Neural cell (in vitro differentiated cells): ENCODE results near the gene IL7R. TPM values are rescaled to one million over a fixed set of nuclear protein-coding genes. Genes with fewer than 3 reads are reported as not detected.

Experiments
- H2AFZ ChIP-seq: fragments of 200-600, 300-800 bp; sonication (generic), shearing (Covaris generic); 2 replicates; pipeline ENCODE4 v1.6.0; 2014; ENCODE audit warnings: low read depth, mild to moderate bottlenecking, antibody characterized with exemption, low read length, moderate library complexity
- H3F3A ChIP-seq: fragments of 200-600 bp; shearing (Covaris generic); 2 replicates; pipeline ENCODE4 v1.6.1; 2016; ENCODE audit warnings: mild to moderate bottlenecking, moderate library complexity, mixed read lengths, antibody characterized with exemption, low read length; ENCODE audit not compliant: insufficient read depth, poor library complexity, severe bottlenecking
- H3K27ac ChIP-seq: fragments of 200-600, 300-800 bp; sonication (generic), shearing (Covaris generic); 2 replicates; pipeline ENCODE4 v1.5.1; 2014; ENCODE audit warnings: mild to moderate bottlenecking, low read length, moderate library complexity
- H3K27me3 ChIP-seq: fragments of 300-800, 200-600 bp; sonication (generic), shearing (Covaris generic); 2 replicates; pipeline ENCODE4 v1.6.0; 2014; ENCODE audit warnings: mild to moderate bottlenecking, low read depth, low read length, moderate library complexity; ENCODE audit not compliant: insufficient read depth
- H3K36me3 ChIP-seq: fragments of 300-800, 200-600 bp; sonication (generic), shearing (Covaris generic); 2 replicates; pipeline ENCODE4 v1.5.1; 2014; ENCODE audit warnings: mild to moderate bottlenecking, antibody characterized with exemption, low read length, moderate library complexity; ENCODE audit not compliant: insufficient read depth
- H3K4me2 ChIP-seq: fragments of 300-800, 200-600 bp; sonication (generic), shearing (Covaris generic); 2 replicates; pipeline ENCODE4 v1.6.0; 2014; ENCODE audit warnings: mild to moderate bottlenecking, low read length
- H3K4me3 ChIP-seq: fragments of 300-800, 200-600 bp; sonication (generic), shearing (Covaris generic); 2 replicates; pipeline ENCODE4 v1.5.1; 2014; ENCODE audit warnings: mild to moderate bottlenecking, low read length, moderate library complexity
- H3K79me2 ChIP-seq: fragments of 200-600 bp; shearing (Covaris generic); replicated peaks from 2 replicates; pipeline ENCODE4 v1.6.0; 2014; ENCODE audit warnings: mild to moderate bottlenecking, low read length, moderate library complexity; ENCODE audit not compliant: insufficient read depth
- H3K9ac ChIP-seq: fragments of 300-800, 200-600 bp; sonication (generic), shearing (Covaris generic); 2 replicates; pipeline ENCODE4 v1.6.1; 2016; ENCODE audit warnings: mild to moderate bottlenecking, low read length, mixed read lengths
- H3K9me2 ChIP-seq: fragments of 200-600 bp; shearing (Covaris generic); 2 replicates; pipeline ENCODE4 v1.6.1; 2016; ENCODE audit warnings: mild to moderate bottlenecking, low read length, mixed read lengths; ENCODE audit not compliant: insufficient read depth
- H3K9me3 ChIP-seq: fragments of 200-600, 300-800 bp; sonication (generic), shearing (Covaris generic); 2 replicates; pipeline ENCODE4 v1.6.1; 2016; ENCODE audit warnings: mild to moderate bottlenecking, mixed run types, low read length, moderate library complexity, mixed read lengths
- H4K20me1 ChIP-seq: fragments of 200-600 bp; shearing (Covaris generic); 2 replicates; pipeline ENCODE4 v1.6.1; 2016; ENCODE audit warnings: mild to moderate bottlenecking, mixed run types; ENCODE audit not compliant: insufficient read depth
- EP300 ChIP-seq: fragments of 450-650 bp; conservative IDR thresholded peaks from 2 replicates; pipeline ENCODE4 v1.6.1; 2014; ENCODE audit warnings: antibody characterized with exemption, mild to moderate bottlenecking, moderate library complexity; ENCODE audit not compliant: poor library complexity, severe bottlenecking
- EZH2 ChIP-seq: fragments of 200-600, 300-800 bp; shearing (Covaris generic), sonication (generic); IDR thresholded peaks from 2 replicates; pipeline ENCODE4 v1.6.1; 2014; ENCODE audit warnings: antibody characterized with exemption, low read length, borderline replicate concordance, mild to moderate bottlenecking; ENCODE audit not compliant: insufficient read depth, poor library complexity, severe bottlenecking
- MXI1 ChIP-seq: fragments of 450-650 bp; conservative IDR thresholded peaks from 2 replicates; pipeline ENCODE4 v1.6.1; 2014; ENCODE audit warnings: antibody characterized with exemption, mild to moderate bottlenecking; ENCODE audit not compliant: poor library complexity, severe bottlenecking
- POLR2AphosphoS5 ChIP-seq: IDR thresholded peaks from 2 replicates; pipeline ENCODE4 v1.6.1; 2012
- RAD21 ChIP-seq: fragments of 450-650 bp; conservative IDR thresholded peaks from 2 replicates; pipeline ENCODE4 v1.6.1; 2014; ENCODE audit warnings: antibody characterized with exemption, mild to moderate bottlenecking, moderate library complexity
- SMC3 ChIP-seq: fragments of 450-650 bp; conservative IDR thresholded peaks from 2 replicates; pipeline ENCODE4 v1.6.1; 2014; ENCODE audit warnings: antibody characterized with exemption, mild to moderate bottlenecking, moderate library complexity; ENCODE audit not compliant: poor library complexity
- TAF1 ChIP-seq: IDR thresholded peaks from 2 replicates; pipeline ENCODE4 v1.6.1; 2012; ENCODE audit warnings: low read depth
- polyA plus RNA-seq: library from polyadenylated mRNA; depleted of rRNA; stranded (reverse); fragments of >200 nt; gene quantifications from 2 replicates; pipeline ENCODE4 v1.2.3, GENCODE V29; 2014
- TF ChIP-seq, protein P1 (sequence below): IDR thresholded peaks from 2 replicates; pipeline ENCODE4 v1.6.1; 2012; ENCODE audit warnings: borderline replicate concordance
- TF ChIP-seq, protein P2 (sequence below): fragments of 450-650 bp; IDR thresholded peaks from 2 replicates; pipeline ENCODE4 v1.5.1; 2014; ENCODE audit warnings: antibody characterized with exemption, mild to moderate bottlenecking, moderate library complexity; ENCODE audit not compliant: poor library complexity, severe bottlenecking

The IL7R gene
- polyA plus RNA-seq, 1 donor from 2014 or later = not detected

DNA sequence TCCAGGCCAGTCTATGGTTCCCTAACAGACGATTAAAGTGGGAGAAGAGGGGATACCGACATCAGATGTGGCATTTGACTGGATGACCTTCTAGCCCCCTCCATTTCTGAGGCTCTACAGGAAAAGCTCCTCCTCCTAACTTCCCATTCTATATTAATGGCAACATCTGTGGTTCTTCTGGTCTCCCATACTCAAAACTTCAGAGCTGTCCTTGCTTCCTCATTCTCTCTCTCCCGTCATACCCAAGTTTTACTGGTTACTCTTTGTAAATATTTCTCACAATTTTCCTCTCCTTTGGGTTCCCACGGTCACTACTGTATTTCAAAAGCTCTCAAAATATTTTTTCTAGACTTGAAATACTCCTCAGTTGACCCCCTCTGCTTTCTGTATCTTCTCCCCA, 36.0 kb upstream of the IL7R start:
- Histone ChIP-seq H3K9me3 (no peaks in the 10 kb centered on the region), H3K4me3 (no peak overlapping the region), H4K20me1 (no peaks in the 10 kb centered on the region), H3K27ac (no peak overlapping the region), H3K9ac (no peak overlapping the region), H3K27me3 (no peaks in the 10 kb centered on the region), H3K9me2 (no peaks in the 10 kb centered on the region), H3K79me2 (no peaks in the 10 kb centered on the region), H2AFZ (no peak overlapping the region), H3K36me3 (no peaks in the 10 kb centered on the region), H3F3A (no peaks in the 10 kb centered on the region), H3K4me2 (no peak overlapping the region)
- TF ChIP-seq EZH2 (no peak), EP300 (no peak), TAF1 (no peak)
- TF ChIP-seq, protein P1, sequence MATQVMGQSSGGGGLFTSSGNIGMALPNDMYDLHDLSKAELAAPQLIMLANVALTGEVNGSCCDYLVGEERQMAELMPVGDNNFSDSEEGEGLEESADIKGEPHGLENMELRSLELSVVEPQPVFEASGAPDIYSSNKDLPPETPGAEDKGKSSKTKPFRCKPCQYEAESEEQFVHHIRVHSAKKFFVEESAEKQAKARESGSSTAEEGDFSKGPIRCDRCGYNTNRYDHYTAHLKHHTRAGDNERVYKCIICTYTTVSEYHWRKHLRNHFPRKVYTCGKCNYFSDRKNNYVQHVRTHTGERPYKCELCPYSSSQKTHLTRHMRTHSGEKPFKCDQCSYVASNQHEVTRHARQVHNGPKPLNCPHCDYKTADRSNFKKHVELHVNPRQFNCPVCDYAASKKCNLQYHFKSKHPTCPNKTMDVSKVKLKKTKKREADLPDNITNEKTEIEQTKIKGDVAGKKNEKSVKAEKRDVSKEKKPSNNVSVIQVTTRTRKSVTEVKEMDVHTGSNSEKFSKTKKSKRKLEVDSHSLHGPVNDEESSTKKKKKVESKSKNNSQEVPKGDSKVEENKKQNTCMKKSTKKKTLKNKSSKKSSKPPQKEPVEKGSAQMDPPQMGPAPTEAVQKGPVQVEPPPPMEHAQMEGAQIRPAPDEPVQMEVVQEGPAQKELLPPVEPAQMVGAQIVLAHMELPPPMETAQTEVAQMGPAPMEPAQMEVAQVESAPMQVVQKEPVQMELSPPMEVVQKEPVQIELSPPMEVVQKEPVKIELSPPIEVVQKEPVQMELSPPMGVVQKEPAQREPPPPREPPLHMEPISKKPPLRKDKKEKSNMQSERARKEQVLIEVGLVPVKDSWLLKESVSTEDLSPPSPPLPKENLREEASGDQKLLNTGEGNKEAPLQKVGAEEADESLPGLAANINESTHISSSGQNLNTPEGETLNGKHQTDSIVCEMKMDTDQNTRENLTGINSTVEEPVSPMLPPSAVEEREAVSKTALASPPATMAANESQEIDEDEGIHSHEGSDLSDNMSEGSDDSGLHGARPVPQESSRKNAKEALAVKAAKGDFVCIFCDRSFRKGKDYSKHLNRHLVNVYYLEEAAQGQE = no peak
- TF ChIP-seq, protein P2, sequence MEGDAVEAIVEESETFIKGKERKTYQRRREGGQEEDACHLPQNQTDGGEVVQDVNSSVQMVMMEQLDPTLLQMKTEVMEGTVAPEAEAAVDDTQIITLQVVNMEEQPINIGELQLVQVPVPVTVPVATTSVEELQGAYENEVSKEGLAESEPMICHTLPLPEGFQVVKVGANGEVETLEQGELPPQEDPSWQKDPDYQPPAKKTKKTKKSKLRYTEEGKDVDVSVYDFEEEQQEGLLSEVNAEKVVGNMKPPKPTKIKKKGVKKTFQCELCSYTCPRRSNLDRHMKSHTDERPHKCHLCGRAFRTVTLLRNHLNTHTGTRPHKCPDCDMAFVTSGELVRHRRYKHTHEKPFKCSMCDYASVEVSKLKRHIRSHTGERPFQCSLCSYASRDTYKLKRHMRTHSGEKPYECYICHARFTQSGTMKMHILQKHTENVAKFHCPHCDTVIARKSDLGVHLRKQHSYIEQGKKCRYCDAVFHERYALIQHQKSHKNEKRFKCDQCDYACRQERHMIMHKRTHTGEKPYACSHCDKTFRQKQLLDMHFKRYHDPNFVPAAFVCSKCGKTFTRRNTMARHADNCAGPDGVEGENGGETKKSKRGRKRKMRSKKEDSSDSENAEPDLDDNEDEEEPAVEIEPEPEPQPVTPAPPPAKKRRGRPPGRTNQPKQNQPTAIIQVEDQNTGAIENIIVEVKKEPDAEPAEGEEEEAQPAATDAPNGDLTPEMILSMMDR = no peak

DNA sequence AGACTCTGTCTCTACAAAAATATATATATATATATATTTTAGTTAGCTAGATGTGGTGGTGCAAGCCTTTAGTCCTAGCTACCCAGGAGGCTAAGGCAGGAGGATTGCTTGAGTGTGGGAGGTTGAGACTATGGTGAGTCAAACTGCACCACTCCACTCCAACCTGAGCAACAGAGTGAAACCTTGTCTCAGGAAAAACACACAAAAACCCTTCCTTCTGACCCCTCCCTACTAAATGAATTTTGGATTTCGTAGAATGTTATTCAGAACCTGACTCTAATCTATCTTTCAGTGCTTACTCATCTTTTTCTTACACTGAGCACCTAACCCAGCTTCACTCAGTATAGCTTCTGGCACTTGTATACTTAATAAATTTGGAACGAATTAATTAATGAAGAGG, 35.2 kb upstream of the IL7R start:
- Histone ChIP-seq H3K4me2 (no peak overlapping the region), H3K36me3 (no peaks in the 10 kb centered on the region), H3F3A (no peaks in the 10 kb centered on the region), H3K9me2 (no peaks in the 10 kb centered on the region), H4K20me1 (no peaks in the 10 kb centered on the region), H3K27ac (no peak overlapping the region), H3K9ac (no peak overlapping the region), H3K4me3 (no peak overlapping the region), H2AFZ (no peak overlapping the region), H3K27me3 (no peaks in the 10 kb centered on the region), H3K79me2 (no peaks in the 10 kb centered on the region), H3K9me3 (no peaks in the 10 kb centered on the region)
- no peak for TF ChIP-seq POLR2AphosphoS5

DNA sequence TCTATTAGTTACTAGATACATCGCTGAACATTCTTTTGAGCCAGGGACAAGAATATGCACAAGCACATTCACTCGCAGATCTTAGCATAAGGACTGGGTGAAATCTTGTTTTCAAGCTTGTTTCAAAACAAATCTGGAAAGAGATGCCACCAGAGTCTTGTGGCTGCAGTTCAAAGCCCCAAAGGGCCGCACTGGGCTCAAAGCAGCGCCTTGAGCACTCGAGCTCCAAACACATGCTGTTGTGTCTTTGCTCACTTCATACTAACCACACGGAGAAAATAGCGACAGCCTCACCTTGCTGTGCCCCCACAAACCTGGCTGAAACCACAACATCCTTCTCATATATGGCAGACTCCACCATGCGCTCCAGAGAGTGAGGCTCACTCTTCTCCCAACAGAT, 34.2 kb upstream of the IL7R start:
- Histone ChIP-seq H3K27me3 (no peaks in the 10 kb centered on the region), H3K4me3 (no peak overlapping the region), H3K9ac (no peak overlapping the region), H3K9me3 (no peaks in the 10 kb centered on the region), H3K79me2 (no peaks in the 10 kb centered on the region), H3K9me2 (no peaks in the 10 kb centered on the region), H3K4me2 (no peak overlapping the region), H2AFZ (no peak overlapping the region), H3F3A (no peaks in the 10 kb centered on the region), H3K36me3 (no peaks in the 10 kb centered on the region), H3K27ac (no peak overlapping the region), H4K20me1 (no peaks in the 10 kb centered on the region)
- TF ChIP-seq SMC3 (no peak), RAD21 (no peak), POLR2AphosphoS5 (no peak), MXI1 (no peak), TAF1 (no peak), EZH2 (no peak), EP300 (no peak)
- TF ChIP-seq, protein P2 = no peak
- TF ChIP-seq, protein P1 = no peak
